ENCODE measurements around the gene PTS. TPM values are rescaled to one million over a fixed set of nuclear protein-coding genes. Genes with fewer than 3 reads are reported as not detected.

The PTS gene
- 101 TPM for polyA plus RNA-seq (2012; ENCODE audit: insufficient read depth, insufficient read length, low read depth)

DNA sequence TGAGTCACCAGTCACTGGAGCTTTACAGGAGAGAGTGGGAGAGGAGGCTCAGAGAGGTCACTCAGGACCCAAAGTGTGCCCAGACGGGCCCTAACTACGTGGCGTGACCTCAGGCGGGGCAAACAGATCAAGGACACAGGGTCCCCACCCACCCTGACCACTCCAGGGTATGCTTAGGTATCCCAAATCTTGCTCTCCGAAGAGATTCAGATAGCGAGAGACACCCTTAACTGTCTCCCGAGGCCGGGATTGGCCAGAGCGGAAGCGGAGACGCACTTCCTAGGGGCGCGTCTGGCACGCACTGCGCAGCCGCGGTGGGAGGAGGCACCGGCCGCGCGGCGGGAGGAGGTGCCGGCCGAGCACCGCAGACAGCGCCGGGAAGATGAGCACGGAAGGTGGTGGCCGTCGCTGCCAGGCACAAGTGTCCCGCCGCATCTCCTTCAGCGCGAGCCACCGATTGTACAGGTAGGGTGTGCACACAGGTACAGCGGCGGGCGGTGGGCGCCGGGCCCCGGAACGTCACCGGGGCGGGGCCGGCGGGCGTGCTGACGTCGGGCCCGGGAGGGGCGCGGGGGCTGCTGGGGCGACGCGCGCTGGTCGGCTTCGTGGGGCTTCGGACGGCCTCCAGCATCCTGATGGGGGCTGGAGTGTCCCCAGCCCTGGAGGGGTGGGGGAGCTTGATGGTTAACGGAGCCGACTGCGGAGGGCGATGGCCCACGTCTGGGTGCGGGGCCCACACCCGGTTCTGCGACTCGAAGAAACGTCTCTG is at the start of gene PTS:
Gene PTS (plus strand): TSS at position 367 of the 769 bp plus-strand sequence. CDS start 16 bp downstream, at position 383.
- Histone ChIP-seq H3K4me1 (peaks cover 2% of the 10 kb centered on the region; the same call in 1 of the 2 replicates), H3K4me3 (ENCODE audit: low read depth, low read length) (peak within 1 kb of the TSS; percentile 93), H3K36me3 (peaks cover 24% of the 10 kb centered on the region), H3K9me3 (no peaks in the 10 kb centered on the region), H3K27me3 (no peaks in the 10 kb centered on the region)
- DNase-seq: peak; percentile 88
- TF ChIP-seq, protein P1, sequence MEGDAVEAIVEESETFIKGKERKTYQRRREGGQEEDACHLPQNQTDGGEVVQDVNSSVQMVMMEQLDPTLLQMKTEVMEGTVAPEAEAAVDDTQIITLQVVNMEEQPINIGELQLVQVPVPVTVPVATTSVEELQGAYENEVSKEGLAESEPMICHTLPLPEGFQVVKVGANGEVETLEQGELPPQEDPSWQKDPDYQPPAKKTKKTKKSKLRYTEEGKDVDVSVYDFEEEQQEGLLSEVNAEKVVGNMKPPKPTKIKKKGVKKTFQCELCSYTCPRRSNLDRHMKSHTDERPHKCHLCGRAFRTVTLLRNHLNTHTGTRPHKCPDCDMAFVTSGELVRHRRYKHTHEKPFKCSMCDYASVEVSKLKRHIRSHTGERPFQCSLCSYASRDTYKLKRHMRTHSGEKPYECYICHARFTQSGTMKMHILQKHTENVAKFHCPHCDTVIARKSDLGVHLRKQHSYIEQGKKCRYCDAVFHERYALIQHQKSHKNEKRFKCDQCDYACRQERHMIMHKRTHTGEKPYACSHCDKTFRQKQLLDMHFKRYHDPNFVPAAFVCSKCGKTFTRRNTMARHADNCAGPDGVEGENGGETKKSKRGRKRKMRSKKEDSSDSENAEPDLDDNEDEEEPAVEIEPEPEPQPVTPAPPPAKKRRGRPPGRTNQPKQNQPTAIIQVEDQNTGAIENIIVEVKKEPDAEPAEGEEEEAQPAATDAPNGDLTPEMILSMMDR (IDR thresholded peaks at IDR 0.05; ENCODE audit: low read depth, low read length): no peak

DNA sequence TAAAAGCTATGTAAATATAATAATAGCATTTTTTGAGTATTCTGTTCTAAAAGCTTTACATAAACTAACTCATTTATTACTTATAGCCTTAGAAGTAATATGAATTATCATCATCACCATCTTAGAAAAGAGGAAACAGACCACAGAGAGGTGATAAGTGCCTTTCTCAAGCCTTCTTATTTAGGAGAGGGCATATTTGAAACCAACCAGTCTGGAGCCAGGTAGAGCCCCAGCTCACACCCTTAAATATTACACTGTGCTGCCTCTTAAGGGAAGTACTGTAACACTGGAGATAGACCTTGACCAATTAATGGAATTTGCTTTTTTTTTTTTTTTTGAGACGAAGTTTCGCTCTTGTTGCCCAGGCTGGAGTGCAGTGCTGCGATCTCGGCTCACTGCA is 48.6 kb upstream of the PTS start:
- no peaks in the 10 kb centered on the region for H3K27me3 ChIP-seq
- H3K4me1 ChIP-seq: peaks cover 3% of the 10 kb centered on the region; the same call in 1 of the 2 replicates
- TF ChIP-seq, protein P1 (IDR thresholded peaks at IDR 0.05; ENCODE audit: low read depth, low read length): no peak
- no peak for DNase-seq
- no peak overlapping the region for H3K4me3 ChIP-seq (ENCODE audit: low read depth, low read length)
- no peaks in the 10 kb centered on the region for H3K36me3 ChIP-seq
- H3K9me3 ChIP-seq: no peaks in the 10 kb centered on the region

DNA sequence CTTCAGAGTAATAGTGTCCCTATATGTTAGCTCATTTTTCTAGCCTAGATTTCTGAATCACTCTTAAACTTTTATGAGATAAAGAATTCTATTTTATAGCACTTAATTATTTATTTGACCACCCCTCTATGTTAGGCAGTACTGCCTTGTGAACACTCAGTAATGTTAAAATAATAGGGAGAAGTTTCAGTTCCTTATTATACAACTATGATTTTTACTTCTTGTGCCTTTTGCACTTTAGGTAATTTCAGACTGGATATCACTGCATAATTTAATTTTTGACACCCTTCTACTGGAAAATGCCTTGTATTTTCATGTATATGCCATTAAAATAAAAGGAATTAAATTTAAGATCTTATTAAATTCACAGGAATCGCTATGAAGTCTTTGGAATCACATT is 47.8 kb upstream of the PTS start:
- no peak overlapping the region for H3K4me3 ChIP-seq (ENCODE audit: low read depth, low read length)
- H3K4me1 ChIP-seq: peaks cover 3% of the 10 kb centered on the region; the same call in 1 of the 2 replicates
- TF ChIP-seq, protein P1 (IDR thresholded peaks at IDR 0.05; ENCODE audit: low read depth, low read length): no peak
- no peaks in the 10 kb centered on the region for H3K36me3 ChIP-seq
- no peak for DNase-seq
- no peaks in the 10 kb centered on the region for H3K27me3 ChIP-seq
- no peaks in the 10 kb centered on the region for H3K9me3 ChIP-seq

DNA sequence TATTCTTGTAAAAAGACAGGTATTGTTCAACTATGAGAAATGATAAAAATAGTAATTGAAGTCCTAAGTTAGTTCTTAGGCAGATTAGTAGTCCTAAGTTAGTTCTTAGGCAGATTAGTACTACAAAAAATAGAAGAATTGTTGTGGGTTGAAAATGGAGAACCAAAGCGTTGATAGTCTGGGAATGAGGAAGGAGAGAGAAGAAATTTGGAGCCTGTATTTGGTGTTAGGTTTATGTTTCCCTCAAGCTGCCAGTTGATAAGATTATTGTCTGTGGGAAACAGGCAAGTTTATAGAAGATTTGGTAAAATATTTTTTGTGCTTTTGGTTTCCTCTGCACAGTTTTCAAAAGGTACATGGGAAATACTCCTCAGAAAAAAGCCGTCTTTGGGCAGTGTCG is 47.3 kb upstream of the PTS start:
- no peaks in the 10 kb centered on the region for H3K9me3 ChIP-seq
- no peaks in the 10 kb centered on the region for H3K36me3 ChIP-seq
- H3K4me3 ChIP-seq (ENCODE audit: low read depth, low read length): no peak overlapping the region
- no peak for DNase-seq
- TF ChIP-seq, protein P1 (IDR thresholded peaks at IDR 0.05; ENCODE audit: low read depth, low read length): no peak
- peaks cover 3% of the 10 kb centered on the region; the same call in 1 of the 2 replicates for H3K4me1 ChIP-seq
- H3K27me3 ChIP-seq: no peaks in the 10 kb centered on the region

DNA sequence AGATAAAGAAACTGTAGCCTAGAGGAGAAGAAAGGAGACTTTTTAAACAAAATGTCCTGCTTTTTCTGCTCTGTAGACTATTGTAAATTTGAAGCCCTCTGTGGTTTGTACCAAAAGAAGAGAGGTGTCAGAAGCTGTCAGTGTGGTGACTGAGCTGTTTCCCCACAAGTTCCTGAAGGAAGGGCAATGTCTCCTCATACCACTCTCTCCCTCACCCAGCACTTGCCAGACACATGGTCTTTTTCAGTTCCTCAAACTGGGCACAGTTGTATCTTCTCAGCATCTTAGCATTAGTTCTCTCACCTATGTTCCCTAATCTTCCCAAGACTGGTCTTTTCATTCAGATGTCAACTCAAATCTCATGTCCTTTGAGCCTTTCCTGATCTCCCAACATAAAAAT is 46.6 kb upstream of the PTS start:
- Histone ChIP-seq H3K9me3 (no peaks in the 10 kb centered on the region), H3K4me1 (peaks cover 3% of the 10 kb centered on the region; the same call in 1 of the 2 replicates), H3K4me3 (ENCODE audit: low read depth, low read length) (no peak overlapping the region), H3K36me3 (no peaks in the 10 kb centered on the region), H3K27me3 (no peaks in the 10 kb centered on the region)
- no peak for DNase-seq
- TF ChIP-seq, protein P1 (IDR thresholded peaks at IDR 0.05; ENCODE audit: low read depth, low read length): no peak

DNA sequence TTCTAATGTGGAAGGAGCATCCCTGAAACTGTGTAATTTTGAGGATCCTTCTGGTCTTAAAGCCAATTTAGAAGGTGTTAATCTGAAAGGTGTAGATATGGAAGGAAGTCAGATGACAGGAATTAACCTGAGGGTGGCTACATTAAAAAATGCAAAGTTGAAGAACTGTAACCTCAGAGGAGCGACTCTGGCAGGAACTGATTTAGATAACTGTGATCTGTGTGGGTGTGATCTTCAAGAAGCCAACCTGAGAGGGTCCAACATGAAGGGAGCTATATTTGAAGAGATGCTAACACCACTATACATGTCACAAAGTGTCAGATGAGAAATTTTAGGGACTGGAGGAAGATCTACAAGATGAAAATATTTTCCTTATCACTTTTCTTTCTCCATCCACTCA is 43.4 kb upstream of the PTS start:
- TF ChIP-seq, protein P1 (IDR thresholded peaks at IDR 0.05; ENCODE audit: low read depth, low read length): no peak
- no peak for DNase-seq
- Histone ChIP-seq H3K36me3 (no peaks in the 10 kb centered on the region), H3K4me3 (ENCODE audit: low read depth, low read length) (no peak overlapping the region), H3K4me1 (no peaks in the 10 kb centered on the region; the same call in 1 of the 2 replicates), H3K27me3 (no peaks in the 10 kb centered on the region), H3K9me3 (no peaks in the 10 kb centered on the region)

Measured in BE2C (cell line).